WTC11 (cell line): ENCODE data around the gene ASPHD2. TPM values are rescaled to one million over a fixed set of nuclear protein-coding genes. Genes with fewer than 3 reads are reported as not detected.

Source experiments
- ATAC-seq: fragments of 200-7000 bp; cut with Tn5 transposase; 2 replicates; pipeline ENCODE4 v1.10.0; 2021; ENCODE audit warnings: mild to moderate bottlenecking, moderate library complexity
- CTCF ChIA-PET: fragments of 300-600 bp; sonication (Branson Sonifier 250); formaldehyde crosslinking; loops from one replicate; lab custom pipeline; 2021; ENCODE audit warnings: antibody characterized with exemption; lab: Charles Lee
- POLR2A ChIA-PET: fragments of 350-600 bp; sonication (Branson Sonifier 250); formaldehyde crosslinking; loops from one replicate; lab custom pipeline; 2021; ENCODE audit warnings: antibody characterized with exemption; lab: Charles Lee
- DNase-seq: peaks from one replicate; pipeline ENCODE4 v3.0.0; 2021; ENCODE audit warnings: low spot score
- H3K27ac Mint-ChIP-seq: 2 replicates; pipeline ENCODE4 v1.8.0; 2021; ENCODE audit warnings: mixed read lengths
- H3K27me3 Mint-ChIP-seq: 2 replicates; pipeline ENCODE4 v1.8.0; 2021; ENCODE audit warnings: low read depth, mild to moderate bottlenecking, moderate library complexity, mixed read lengths
- H3K36me3 Mint-ChIP-seq: 2 replicates; pipeline ENCODE4 v1.8.0; 2021; ENCODE audit warnings: mixed read lengths
- H3K4me1 Mint-ChIP-seq: 2 replicates; pipeline ENCODE4 v1.8.0; 2022; ENCODE audit warnings: mixed read lengths
- H3K4me3 Mint-ChIP-seq: 2 replicates; pipeline ENCODE4 v1.8.0; 2021; ENCODE audit warnings: mild to moderate bottlenecking, moderate library complexity, mixed read lengths
- H3K9me3 Mint-ChIP-seq: 2 replicates; pipeline ENCODE4 v1.8.0; 2021; ENCODE audit warnings: mixed read lengths
- ATF1 ChIP-seq: sonication (generic); formaldehyde crosslinking; IDR thresholded peaks from 2 replicates; pipeline ENCODE4 v1.8.1; 2023; ENCODE audit warnings: mild to moderate bottlenecking, moderate library complexity, missing genetic modification reagents
- CREM ChIP-seq: sonication (generic); formaldehyde crosslinking; IDR thresholded peaks from 2 replicates; pipeline ENCODE4 v1.8.1; 2022; ENCODE audit warnings: mild to moderate bottlenecking, missing genetic modification reagents, moderate library complexity
- FOXJ3 ChIP-seq: sonication (generic); formaldehyde crosslinking; IDR thresholded peaks from 2 replicates; pipeline ENCODE4 v1.9.0; 2021; ENCODE audit warnings: missing genetic modification reagents, mild to moderate bottlenecking, borderline replicate concordance
- KAT7 ChIP-seq: sonication (generic); formaldehyde crosslinking; IDR thresholded peaks from 2 replicates; pipeline ENCODE4 v1.8.1; 2023; ENCODE audit warnings: missing genetic modification reagents, mild to moderate bottlenecking, borderline replicate concordance
- OVOL2 ChIP-seq: fragments of 250-450 bp; sonication (Bioruptor Pico); IDR thresholded peaks from 2 replicates; pipeline ENCODE4 v1.9.0; 2021; ENCODE audit warnings: mild to moderate bottlenecking, borderline replicate concordance
- SMAD4 ChIP-seq: sonication (generic); formaldehyde crosslinking; IDR thresholded peaks from 2 replicates; pipeline ENCODE4 v1.8.0; 2022; ENCODE audit warnings: mild to moderate bottlenecking, missing genetic modification reagents
- total RNA-seq: library from RNA; stranded (reverse); gene quantifications from 3 replicates; pipeline ENCODE4 v1.2.3, GENCODE V29; 2021
- TF ChIP-seq, protein P1 (sequence below): sonication (generic); formaldehyde crosslinking; IDR thresholded peaks from 2 replicates; pipeline ENCODE4 v1.8.0; 2022; ENCODE audit warnings: mild to moderate bottlenecking, missing genetic modification reagents
- TF ChIP-seq, protein P2 (sequence below): sonication (generic); formaldehyde crosslinking; IDR thresholded peaks from 2 replicates; pipeline ENCODE4 v1.8.1; 2023; ENCODE audit warnings: mild to moderate bottlenecking, missing genetic modification reagents, moderate library complexity
- TF ChIP-seq, protein P3 (sequence below): sonication (generic); formaldehyde crosslinking; IDR thresholded peaks from 2 replicates; pipeline ENCODE4 v1.8.1; 2023; ENCODE audit warnings: mild to moderate bottlenecking, moderate library complexity, missing genetic modification reagents
- TF ChIP-seq, protein P4 (sequence below): sonication (generic); formaldehyde crosslinking; IDR thresholded peaks from 2 replicates; pipeline ENCODE4 v1.8.0; 2023; ENCODE audit warnings: missing genetic modification reagents, mild to moderate bottlenecking, borderline replicate concordance
- TF ChIP-seq, protein P5 (sequence below): sonication (generic); formaldehyde crosslinking; conservative IDR thresholded peaks from 2 replicates; pipeline ENCODE4 v1.8.1; 2023; ENCODE audit warnings: mild to moderate bottlenecking, low read depth, missing genetic modification reagents, moderate library complexity

The ASPHD2 gene
- total RNA-seq, 1 experiment from 2014 or later = 7.1 TPM

DNA sequence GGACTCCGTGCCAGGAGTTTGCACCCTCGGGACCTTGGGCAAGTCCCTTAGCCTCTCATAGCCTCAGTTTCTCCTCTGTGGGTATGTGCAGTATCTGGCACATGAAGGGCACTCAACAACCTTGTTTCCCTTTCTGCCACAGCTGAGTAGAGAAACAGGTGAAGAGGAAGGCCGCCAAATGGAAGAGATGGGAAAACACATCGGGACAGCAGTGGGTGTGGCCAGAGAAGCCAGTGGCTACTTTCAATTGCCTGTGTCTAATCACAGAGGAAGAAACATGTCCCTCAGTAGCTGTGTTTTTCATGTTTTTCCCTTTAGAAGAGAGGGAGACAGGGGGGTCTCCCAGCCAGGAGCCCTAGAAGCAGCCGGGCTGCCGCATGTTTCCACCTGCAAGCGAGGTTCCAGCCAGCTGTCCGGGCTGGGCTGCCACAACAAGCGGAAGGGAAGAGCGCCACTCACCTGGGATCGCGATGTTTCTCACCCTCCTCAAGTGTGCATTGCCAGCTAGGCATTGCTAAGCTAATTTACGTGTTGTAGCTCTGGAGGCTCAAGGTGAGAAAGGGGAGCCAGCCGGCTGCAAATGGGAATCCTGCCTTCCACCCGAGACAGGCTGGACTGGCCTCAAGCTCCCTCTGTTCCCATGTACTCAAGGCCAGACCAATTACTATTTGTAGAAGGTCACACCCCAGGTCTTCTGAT, 16.7 kb downstream of the ASPHD2 start (continued):
- no peak for TF ChIP-seq FOXJ3
- no peak for TF ChIP-seq OVOL2 (CRISPR knock-in tag)
- no peak for TF ChIP-seq CREM
- TF ChIP-seq SMAD4 (CRISPR knock-in tag) = no peak

DNA sequence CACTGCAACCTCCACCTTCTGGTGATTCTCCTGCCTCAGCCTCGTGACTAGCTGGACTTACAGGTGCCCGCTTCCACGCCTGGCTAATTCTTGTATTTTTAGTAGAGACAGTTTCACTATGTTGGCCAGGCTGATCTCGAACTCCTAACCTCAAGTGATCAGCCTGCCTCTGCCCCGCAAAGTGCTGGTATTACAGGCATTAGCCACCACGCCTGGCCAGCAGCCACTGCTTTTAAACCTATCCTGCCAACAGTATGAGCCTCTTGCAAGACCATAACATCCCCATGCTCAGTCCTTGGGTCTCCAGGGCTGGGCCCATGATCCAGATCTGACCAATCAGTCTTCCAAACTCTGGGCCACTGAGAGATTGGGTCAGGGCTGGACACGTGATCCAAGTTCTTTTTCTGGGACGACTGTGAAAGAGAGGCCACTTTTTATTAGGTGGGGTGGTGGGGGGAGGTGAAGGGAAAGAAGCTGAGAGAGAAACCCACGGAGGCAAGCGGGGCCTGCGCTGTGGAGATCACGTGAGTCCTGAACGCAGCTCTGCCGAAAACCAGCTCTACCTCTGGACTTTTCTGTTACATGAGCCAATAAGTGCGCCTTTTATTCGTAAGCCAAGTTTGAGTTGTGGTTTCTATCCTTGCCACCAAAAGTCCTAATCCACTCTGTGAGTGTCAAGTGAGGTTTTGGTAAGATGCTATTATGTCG, 17.9 kb downstream of the ASPHD2 start:
- Mint-ChIP-seq H3K4me3 (no peak overlapping the region), H3K27ac (peak overlapping the region; percentile 77), H3K4me1 (peaks cover 5% of the 10 kb centered on the region), H3K9me3 (no peaks in the 10 kb centered on the region), H3K27me3 (no peaks in the 10 kb centered on the region), H3K36me3 (peaks cover 6% of the 10 kb centered on the region)
- TF ChIP-seq, protein P1, sequence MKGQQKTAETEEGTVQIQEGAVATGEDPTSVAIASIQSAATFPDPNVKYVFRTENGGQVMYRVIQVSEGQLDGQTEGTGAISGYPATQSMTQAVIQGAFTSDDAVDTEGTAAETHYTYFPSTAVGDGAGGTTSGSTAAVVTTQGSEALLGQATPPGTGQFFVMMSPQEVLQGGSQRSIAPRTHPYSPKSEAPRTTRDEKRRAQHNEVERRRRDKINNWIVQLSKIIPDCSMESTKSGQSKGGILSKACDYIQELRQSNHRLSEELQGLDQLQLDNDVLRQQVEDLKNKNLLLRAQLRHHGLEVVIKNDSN (CRISPR knock-in tag) = no peak
- TF ChIP-seq KAT7 (no peak), ATF1 (CRISPR knock-in tag) (no peak)
- TF ChIP-seq, protein P2, sequence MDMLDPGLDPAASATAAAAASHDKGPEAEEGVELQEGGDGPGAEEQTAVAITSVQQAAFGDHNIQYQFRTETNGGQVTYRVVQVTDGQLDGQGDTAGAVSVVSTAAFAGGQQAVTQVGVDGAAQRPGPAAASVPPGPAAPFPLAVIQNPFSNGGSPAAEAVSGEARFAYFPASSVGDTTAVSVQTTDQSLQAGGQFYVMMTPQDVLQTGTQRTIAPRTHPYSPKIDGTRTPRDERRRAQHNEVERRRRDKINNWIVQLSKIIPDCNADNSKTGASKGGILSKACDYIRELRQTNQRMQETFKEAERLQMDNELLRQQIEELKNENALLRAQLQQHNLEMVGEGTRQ = no peak
- TF ChIP-seq, protein P3, sequence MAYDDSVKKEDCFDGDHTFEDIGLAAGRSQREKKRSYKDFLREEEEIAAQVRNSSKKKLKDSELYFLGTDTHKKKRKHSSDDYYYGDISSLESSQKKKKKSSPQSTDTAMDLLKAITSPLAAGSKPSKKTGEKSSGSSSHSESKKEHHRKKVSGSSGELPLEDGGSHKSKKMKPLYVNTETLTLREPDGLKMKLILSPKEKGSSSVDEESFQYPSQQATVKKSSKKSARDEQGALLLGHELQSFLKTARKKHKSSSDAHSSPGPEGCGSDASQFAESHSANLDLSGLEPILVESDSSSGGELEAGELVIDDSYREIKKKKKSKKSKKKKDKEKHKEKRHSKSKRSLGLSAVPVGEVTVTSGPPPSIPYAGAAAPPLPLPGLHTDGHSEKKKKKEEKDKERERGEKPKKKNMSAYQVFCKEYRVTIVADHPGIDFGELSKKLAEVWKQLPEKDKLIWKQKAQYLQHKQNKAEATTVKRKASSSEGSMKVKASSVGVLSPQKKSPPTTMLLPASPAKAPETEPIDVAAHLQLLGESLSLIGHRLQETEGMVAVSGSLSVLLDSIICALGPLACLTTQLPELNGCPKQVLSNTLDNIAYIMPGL = no peak
- TF ChIP-seq, protein P4, sequence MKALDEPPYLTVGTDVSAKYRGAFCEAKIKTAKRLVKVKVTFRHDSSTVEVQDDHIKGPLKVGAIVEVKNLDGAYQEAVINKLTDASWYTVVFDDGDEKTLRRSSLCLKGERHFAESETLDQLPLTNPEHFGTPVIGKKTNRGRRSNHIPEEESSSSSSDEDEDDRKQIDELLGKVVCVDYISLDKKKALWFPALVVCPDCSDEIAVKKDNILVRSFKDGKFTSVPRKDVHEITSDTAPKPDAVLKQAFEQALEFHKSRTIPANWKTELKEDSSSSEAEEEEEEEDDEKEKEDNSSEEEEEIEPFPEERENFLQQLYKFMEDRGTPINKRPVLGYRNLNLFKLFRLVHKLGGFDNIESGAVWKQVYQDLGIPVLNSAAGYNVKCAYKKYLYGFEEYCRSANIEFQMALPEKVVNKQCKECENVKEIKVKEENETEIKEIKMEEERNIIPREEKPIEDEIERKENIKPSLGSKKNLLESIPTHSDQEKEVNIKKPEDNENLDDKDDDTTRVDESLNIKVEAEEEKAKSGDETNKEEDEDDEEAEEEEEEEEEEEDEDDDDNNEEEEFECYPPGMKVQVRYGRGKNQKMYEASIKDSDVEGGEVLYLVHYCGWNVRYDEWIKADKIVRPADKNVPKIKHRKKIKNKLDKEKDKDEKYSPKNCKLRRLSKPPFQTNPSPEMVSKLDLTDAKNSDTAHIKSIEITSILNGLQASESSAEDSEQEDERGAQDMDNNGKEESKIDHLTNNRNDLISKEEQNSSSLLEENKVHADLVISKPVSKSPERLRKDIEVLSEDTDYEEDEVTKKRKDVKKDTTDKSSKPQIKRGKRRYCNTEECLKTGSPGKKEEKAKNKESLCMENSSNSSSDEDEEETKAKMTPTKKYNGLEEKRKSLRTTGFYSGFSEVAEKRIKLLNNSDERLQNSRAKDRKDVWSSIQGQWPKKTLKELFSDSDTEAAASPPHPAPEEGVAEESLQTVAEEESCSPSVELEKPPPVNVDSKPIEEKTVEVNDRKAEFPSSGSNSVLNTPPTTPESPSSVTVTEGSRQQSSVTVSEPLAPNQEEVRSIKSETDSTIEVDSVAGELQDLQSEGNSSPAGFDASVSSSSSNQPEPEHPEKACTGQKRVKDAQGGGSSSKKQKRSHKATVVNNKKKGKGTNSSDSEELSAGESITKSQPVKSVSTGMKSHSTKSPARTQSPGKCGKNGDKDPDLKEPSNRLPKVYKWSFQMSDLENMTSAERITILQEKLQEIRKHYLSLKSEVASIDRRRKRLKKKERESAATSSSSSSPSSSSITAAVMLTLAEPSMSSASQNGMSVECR (CRISPR knock-in tag) = no peak
- TF ChIP-seq, protein P5, sequence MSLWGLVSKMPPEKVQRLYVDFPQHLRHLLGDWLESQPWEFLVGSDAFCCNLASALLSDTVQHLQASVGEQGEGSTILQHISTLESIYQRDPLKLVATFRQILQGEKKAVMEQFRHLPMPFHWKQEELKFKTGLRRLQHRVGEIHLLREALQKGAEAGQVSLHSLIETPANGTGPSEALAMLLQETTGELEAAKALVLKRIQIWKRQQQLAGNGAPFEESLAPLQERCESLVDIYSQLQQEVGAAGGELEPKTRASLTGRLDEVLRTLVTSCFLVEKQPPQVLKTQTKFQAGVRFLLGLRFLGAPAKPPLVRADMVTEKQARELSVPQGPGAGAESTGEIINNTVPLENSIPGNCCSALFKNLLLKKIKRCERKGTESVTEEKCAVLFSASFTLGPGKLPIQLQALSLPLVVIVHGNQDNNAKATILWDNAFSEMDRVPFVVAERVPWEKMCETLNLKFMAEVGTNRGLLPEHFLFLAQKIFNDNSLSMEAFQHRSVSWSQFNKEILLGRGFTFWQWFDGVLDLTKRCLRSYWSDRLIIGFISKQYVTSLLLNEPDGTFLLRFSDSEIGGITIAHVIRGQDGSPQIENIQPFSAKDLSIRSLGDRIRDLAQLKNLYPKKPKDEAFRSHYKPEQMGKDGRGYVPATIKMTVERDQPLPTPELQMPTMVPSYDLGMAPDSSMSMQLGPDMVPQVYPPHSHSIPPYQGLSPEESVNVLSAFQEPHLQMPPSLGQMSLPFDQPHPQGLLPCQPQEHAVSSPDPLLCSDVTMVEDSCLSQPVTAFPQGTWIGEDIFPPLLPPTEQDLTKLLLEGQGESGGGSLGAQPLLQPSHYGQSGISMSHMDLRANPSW = no peak
- POLR2A ChIA-PET = no interaction called here
- CTCF ChIA-PET = interaction anchor here (0.9 to 4.4 kb wide), 5 partner anchors 14 to 232 kb away, joined by 3 to 22 read pairs (median 4); no protein-coding TSS in a partner anchor
- no peak for ATAC-seq
- no peak for DNase-seq
